ENCODE measurements around the gene GRID1. TPM values are rescaled to one million over a fixed set of nuclear protein-coding genes. Genes with fewer than 3 reads are reported as not detected.

The GRID1 gene
- total RNA-seq, 1 donor from 2014 or later: 1.4 TPM

GRCh38 chr10:86263907-86264306 lies 102.7 kb downstream of the GRID1 start:
- Histone ChIP-seq H3K27me3 (no peaks in the 10 kb centered on the region), H3K9me3 (no peaks in the 10 kb centered on the region), H3K4me1 (no peaks in the 10 kb centered on the region), H3K36me3 (no peaks in the 10 kb centered on the region), H3K27ac (no peak overlapping the region), H3K4me3 (no peak overlapping the region)
- intact Hi-C loops (cut with DNase I): no loop called here
- no peak for DNase-seq (ENCODE audit: low spot score in 2 of 2)
- no peak for TF ChIP-seq CTCF (IDR thresholded peaks at IDR 0.05)

- Histone ChIP-seq H3K36me3 (no peaks in the 10 kb centered on the region), H3K4me1 (no peaks in the 10 kb centered on the region), H3K27ac (no peak overlapping the region), H3K9me3 (no peaks in the 10 kb centered on the region), H3K27me3 (no peaks in the 10 kb centered on the region), H3K4me3 (peak overlapping the region in 1 of 2 donors; percentile 25)
- peak in 1 of 2 donors; percentile 56 for DNase-seq (ENCODE audit: low spot score in 2 of 2)
- intact Hi-C loops (cut with DNase I): no loop called here
- no peak for TF ChIP-seq CTCF (IDR thresholded peaks at IDR 0.05)
These were observed 103.4 kb downstream of the GRID1 start for GRCh38 chr10:86263209-86263608.

GRCh38 chr10:86262688-86263181 lies 103.9 kb downstream of the GRID1 start:
- intact Hi-C loops (cut with DNase I): no loop called here
- H3K27ac ChIP-seq: no peak overlapping the region
- TF ChIP-seq CTCF (IDR thresholded peaks at IDR 0.05): no peak
- peak overlapping the region in 1 of 2 donors; percentile 25 for H3K4me3 ChIP-seq
- peak in 1 of 2 donors; percentile 18 for DNase-seq (ENCODE audit: low spot score in 2 of 2)
- H3K9me3 ChIP-seq: no peaks in the 10 kb centered on the region
- H3K36me3 ChIP-seq: no peaks in the 10 kb centered on the region
- no peaks in the 10 kb centered on the region for H3K4me1 ChIP-seq
- no peaks in the 10 kb centered on the region for H3K27me3 ChIP-seq

GRCh38 chr10:86261941-86262687 lies 104.5 kb downstream of the GRID1 start:
- no peaks in the 10 kb centered on the region for H3K9me3 ChIP-seq
- no peak for TF ChIP-seq CTCF (IDR thresholded peaks at IDR 0.05)
- intact Hi-C loops (cut with DNase I): no loop called here
- no peaks in the 10 kb centered on the region for H3K36me3 ChIP-seq
- no peaks in the 10 kb centered on the region for H3K27me3 ChIP-seq
- no peak overlapping the region for H3K27ac ChIP-seq
- no peak overlapping the region for H3K4me3 ChIP-seq
- peak in 1 of 2 donors; percentile 58 for DNase-seq (ENCODE audit: low spot score in 2 of 2)
- H3K4me1 ChIP-seq: no peaks in the 10 kb centered on the region

- DNase-seq (ENCODE audit: low spot score in 2 of 2): peak in 1 of 2 donors; percentile 44
- Histone ChIP-seq H3K36me3 (no peaks in the 10 kb centered on the region), H3K9me3 (no peaks in the 10 kb centered on the region), H3K4me3 (no peak overlapping the region), H3K27me3 (no peaks in the 10 kb centered on the region), H3K4me1 (no peaks in the 10 kb centered on the region), H3K27ac (no peak overlapping the region)
- intact Hi-C loops (cut with DNase I): no loop called here
- TF ChIP-seq CTCF (IDR thresholded peaks at IDR 0.05): no peak
These were observed 105.1 kb downstream of the GRID1 start for GRCh38 chr10:86261470-86261869.
